H1 (cell line): ENCODE results near the gene ASCL2. TPM values are rescaled to one million over a fixed set of nuclear protein-coding genes. Genes with fewer than 3 reads are reported as not detected.

Source experiments
- ASH2L ChIP-seq: fragments of 200-600, 300-600 bp; sonication (generic); IDR thresholded peaks from one replicate; pipeline ENCODE4 v1.7.1; 2017; ENCODE audit warnings: low read length
- ATF2 ChIP-seq: IDR thresholded peaks from 2 replicates; pipeline ENCODE4 v1.6.1; 2012; ENCODE audit warnings: low read length, inconsistent platforms
- CBX5 ChIP-seq: fragments of 300-800, 300-1000 bp; sonication (generic); IDR thresholded peaks from 2 replicates; pipeline ENCODE4 v1.7.1; 2016; ENCODE audit warnings: antibody characterized with exemption, low read length, low read depth
- CBX8 ChIP-seq: fragments of 300-800, 300-1000 bp; sonication (generic); IDR thresholded peaks from 2 replicates; pipeline ENCODE4 v1.7.1; 2016; ENCODE audit warnings: low read depth, low read length, borderline replicate concordance
- CTCF ChIP-seq, 3 experiments: IDR thresholded peaks; 1 replicate in 2 of 3; 2 replicates in 1 of 3; pipeline versions ENCODE4 v1.5.1 to v1.6.1; 2011; ENCODE audit warnings: low read length in 3 of 3, mild to moderate bottlenecking in 3 of 3, inconsistent platforms in 2 of 3, low read depth in 1 of 3, moderate library complexity in 1 of 3; ENCODE audit not compliant: insufficient read depth in 1 of 3; ENCODE audit errors: control extremely low read depth in 1 of 3
- GTF2F1 ChIP-seq: IDR thresholded peaks from 2 replicates; pipeline ENCODE4 v1.6.1; 2012; ENCODE audit warnings: low read depth, low read length, improper control_type of control experiment, borderline replicate concordance
- MAFK ChIP-seq: IDR thresholded peaks from 2 replicates; pipeline ENCODE4 v1.6.1; 2012; ENCODE audit warnings: low read depth, mild to moderate bottlenecking, improper control_type of control experiment, low read length
- NRF1 ChIP-seq: IDR thresholded peaks from 2 replicates; pipeline ENCODE4 v1.6.1; 2011; ENCODE audit warnings: mild to moderate bottlenecking, low read depth, low read length, improper control_type of control experiment
- SRF ChIP-seq: IDR thresholded peaks from 2 replicates; pipeline ENCODE4 v1.6.1; 2011; ENCODE audit warnings: mild to moderate bottlenecking, low read depth, low read length, moderate library complexity
- TEAD4 ChIP-seq: IDR thresholded peaks from 2 replicates; pipeline ENCODE4 v1.6.1; 2012; ENCODE audit warnings: low read depth, low read length, inconsistent platforms, mixed read lengths
- polyA plus RNA-seq, 7 experiments: library from polyadenylated mRNA; depleted of rRNA in 3 of 7; stranded (reverse) in 5 of 7; unstranded in 2 of 7; fragments of >200 nt in 5 of 7; fragments of 200-250 nt in 2 of 7; gene quantifications; 1 replicate in 5 of 7; 2 replicates in 1 of 7; 4 replicates in 1 of 7; pipeline versions ENCODE4 v1.2.1 to v1.2.3, GENCODE V29; 2011 to 2013; ENCODE audit warnings: missing spikeins in 2 of 7, mixed read lengths in 2 of 7
- total RNA-seq: library from RNA; stranded (reverse); fragmentation: NEBNext Ultra II Directional; extraction: Animal tissue kit (Norgen Biotek cat#: 25700); gene quantifications from 2 replicates; pipeline ENCODE4 v1.2.1, GENCODE V29; 2021

The ASCL2 gene
- total and polyA plus RNA-seq, 2 of the 8 experiments (the other 6 are each of a cell fraction or from before 2014, with no cell fraction given), result 0.51 to 0.56 TPM

GRCh38 chr11:2233693-2234455, 36.5 kb downstream of the ASCL2 start (continued):
- TF ChIP-seq CTCF (IDR thresholded peaks at IDR 0.05; ENCODE audit: control extremely low read depth in 1 of 3, insufficient read depth in 1 of 3, low read depth in 1 of 3, low read length in 3 of 3), result no peak
- no peak for TF ChIP-seq NRF1
- no peak for TF ChIP-seq CBX5
- TF ChIP-seq TEAD4, result no peak
- TF ChIP-seq CBX8, result no peak
- no peak for TF ChIP-seq MAFK
- TF ChIP-seq GTF2F1, result no peak
- TF ChIP-seq ATF2, result no peak
- no peak for TF ChIP-seq SRF
- TF ChIP-seq ASH2L, result no peak
